ENCODE results near the gene TYRO3. TPM values are rescaled to one million over a fixed set of nuclear protein-coding genes. Genes with fewer than 3 reads are reported as not detected.
A peak's percentile ranks its signal among the peaks of the same experiment; 100 is the strongest.

The TYRO3 gene
- total RNA-seq, 1 donor from 2014 or later: 17.3 TPM

- Histone ChIP-seq H3K27me3 (ENCODE audit: low read depth) (no peaks in the 10 kb centered on the region), H3K9me3 (no peaks in the 10 kb centered on the region), H3K27ac (peak overlapping the region; percentile 21), H3K4me1 (peaks cover 15% of the 10 kb centered on the region), H3K4me3 (peak overlapping the region; percentile 42), H3K36me3 (no peaks in the 10 kb centered on the region)
- intact Hi-C loops (cut with DNase I): no loop called here
- DNase-seq (peak; percentile 72), ATAC-seq (peak; percentile 91 to 92)
- peak; percentile 85 for TF ChIP-seq CTCF (IDR thresholded peaks at IDR 0.05)
Measured at GRCh38 chr15:41603941-41604911, 45.2 kb downstream of the TYRO3 start.

- Histone ChIP-seq H3K36me3 (no peaks in the 10 kb centered on the region), H3K27ac (no peak overlapping the region), H3K27me3 (ENCODE audit: low read depth) (no peaks in the 10 kb centered on the region), H3K4me3 (no peak overlapping the region), H3K4me1 (peaks cover 15% of the 10 kb centered on the region), H3K9me3 (no peaks in the 10 kb centered on the region)
- ATAC-seq (no peak), DNase-seq (no peak)
- intact Hi-C loops (cut with DNase I): no loop called here
- no peak for TF ChIP-seq CTCF (IDR thresholded peaks at IDR 0.05)
Measured at GRCh38 chr15:41605566-41605965, 46.6 kb downstream of the TYRO3 start.

GRCh38 chr15:41606997-41607396 is 48.0 kb downstream of the TYRO3 start:
- Histone ChIP-seq H3K4me1 (peaks cover 15% of the 10 kb centered on the region), H3K36me3 (no peaks in the 10 kb centered on the region), H3K4me3 (no peak overlapping the region), H3K27ac (no peak overlapping the region), H3K27me3 (ENCODE audit: low read depth) (no peaks in the 10 kb centered on the region), H3K9me3 (no peaks in the 10 kb centered on the region)
- intact Hi-C loops (cut with DNase I): no loop called here
- no peak for TF ChIP-seq CTCF (IDR thresholded peaks at IDR 0.05)
- ATAC-seq: no peak
- no peak for DNase-seq

GRCh38 chr15:41609123-41609522 is 50.1 kb downstream of the TYRO3 start:
- Histone ChIP-seq H3K9me3 (no peaks in the 10 kb centered on the region), H3K27me3 (ENCODE audit: low read depth) (no peaks in the 10 kb centered on the region), H3K4me1 (peaks cover 8% of the 10 kb centered on the region), H3K4me3 (no peak overlapping the region), H3K27ac (no peak overlapping the region), H3K36me3 (no peaks in the 10 kb centered on the region)
- intact Hi-C loops (cut with DNase I): no loop called here
- no peak for TF ChIP-seq CTCF (IDR thresholded peaks at IDR 0.05)
- no peak for DNase-seq
- ATAC-seq: no peak

GRCh38 chr15:41610048-41610447 is 51.0 kb downstream of the TYRO3 start:
- no peaks in the 10 kb centered on the region for H3K36me3 ChIP-seq
- H3K4me1 ChIP-seq: no peaks in the 10 kb centered on the region
- H3K9me3 ChIP-seq: no peaks in the 10 kb centered on the region
- intact Hi-C loops (cut with DNase I): no loop called here
- no peak overlapping the region for H3K27ac ChIP-seq
- no peak for TF ChIP-seq CTCF (IDR thresholded peaks at IDR 0.05)
- ATAC-seq (no peak), DNase-seq (no peak)
- no peak overlapping the region for H3K4me3 ChIP-seq
- H3K27me3 ChIP-seq (ENCODE audit: low read depth): no peaks in the 10 kb centered on the region
